Stomach (tissue), 4 donors: ENCODE data around the gene FAM171A1.

Experiments
- POLR2A ChIP-seq, 4 donors: fragments of 450-650 bp; IDR thresholded peaks; one replicate each; pipeline ENCODE4 v1.6.1; 2016; ENCODE audit warnings: antibody characterized with exemption in 4 of 4, control low read depth in 2 of 4, mild to moderate bottlenecking in 1 of 4, moderate library complexity in 1 of 4
- TF ChIP-seq, protein P1 (sequence below), 7 experiments: fragments of 450-650 bp in 4 of 7; fragments of 200-600 bp in 3 of 7; sonication (generic) in 3 of 7; IDR thresholded peaks; one replicate each; pipeline ENCODE4 v1.5.1; 2016 to 2019; ENCODE audit warnings: antibody characterized with exemption in 7 of 7, control low read depth in 2 of 7, mild to moderate bottlenecking in 1 of 7

DNA sequence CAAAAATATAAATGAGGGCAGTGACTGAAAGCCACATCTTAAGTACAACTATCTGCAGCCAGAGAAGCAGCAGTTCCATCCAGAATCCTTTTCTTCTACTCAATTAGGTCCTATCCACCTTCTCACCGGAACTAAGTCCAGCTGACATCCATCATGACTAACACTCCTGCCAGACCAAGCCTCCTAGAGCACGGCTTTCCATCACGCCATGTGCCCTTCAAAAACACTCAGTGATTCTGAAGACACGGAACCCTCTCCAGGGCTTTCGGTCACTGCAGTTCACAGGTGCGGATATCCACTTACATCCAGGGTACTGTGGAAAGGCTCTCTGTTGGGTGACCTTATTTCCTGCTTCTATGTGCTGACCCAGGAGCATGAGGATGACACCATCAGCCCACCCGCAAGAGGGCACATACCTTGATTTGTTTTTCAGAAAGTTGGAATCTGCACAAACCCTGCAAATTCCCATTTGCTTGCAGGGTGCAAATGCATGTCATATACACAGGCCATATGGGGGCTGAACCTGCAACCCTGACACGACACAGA lies 64.3 kb downstream of the FAM171A1 start:
- TF ChIP-seq POLR2A (IDR thresholded peaks at IDR 0.05): no peak
- TF ChIP-seq, protein P1, sequence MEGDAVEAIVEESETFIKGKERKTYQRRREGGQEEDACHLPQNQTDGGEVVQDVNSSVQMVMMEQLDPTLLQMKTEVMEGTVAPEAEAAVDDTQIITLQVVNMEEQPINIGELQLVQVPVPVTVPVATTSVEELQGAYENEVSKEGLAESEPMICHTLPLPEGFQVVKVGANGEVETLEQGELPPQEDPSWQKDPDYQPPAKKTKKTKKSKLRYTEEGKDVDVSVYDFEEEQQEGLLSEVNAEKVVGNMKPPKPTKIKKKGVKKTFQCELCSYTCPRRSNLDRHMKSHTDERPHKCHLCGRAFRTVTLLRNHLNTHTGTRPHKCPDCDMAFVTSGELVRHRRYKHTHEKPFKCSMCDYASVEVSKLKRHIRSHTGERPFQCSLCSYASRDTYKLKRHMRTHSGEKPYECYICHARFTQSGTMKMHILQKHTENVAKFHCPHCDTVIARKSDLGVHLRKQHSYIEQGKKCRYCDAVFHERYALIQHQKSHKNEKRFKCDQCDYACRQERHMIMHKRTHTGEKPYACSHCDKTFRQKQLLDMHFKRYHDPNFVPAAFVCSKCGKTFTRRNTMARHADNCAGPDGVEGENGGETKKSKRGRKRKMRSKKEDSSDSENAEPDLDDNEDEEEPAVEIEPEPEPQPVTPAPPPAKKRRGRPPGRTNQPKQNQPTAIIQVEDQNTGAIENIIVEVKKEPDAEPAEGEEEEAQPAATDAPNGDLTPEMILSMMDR (IDR thresholded peaks at IDR 0.05): no peak
